Tibial nerve (tissue), 4 donors: ENCODE data around the gene NAE1.
A peak's percentile ranks its signal among the peaks of the same experiment; 100 is the strongest.

ENCODE experiments used
- EP300 ChIP-seq, 2 donors: sonication (generic); formaldehyde crosslinking; IDR thresholded peaks; one replicate each; pipeline ENCODE4 v1.6.1; 2017; ENCODE audit warnings: antibody characterized with exemption in 2 of 2, mild to moderate bottlenecking in 1 of 2
- POLR2A ChIP-seq, 2 donors: fragments of 450-650 bp; IDR thresholded peaks; one replicate each; pipeline ENCODE4 v1.6.1; 2017; ENCODE audit warnings: antibody characterized with exemption in 2 of 2, mild to moderate bottlenecking in 2 of 2, moderate library complexity in 2 of 2
- TF ChIP-seq, protein P1 (sequence below), 5 experiments: fragments of 200-600 bp in 3 of 5; fragments of 450-650 bp in 2 of 5; sonication (generic) in 3 of 5; IDR thresholded peaks; one replicate each; pipeline ENCODE4 v1.5.1; 2016 to 2019; ENCODE audit warnings: antibody characterized with exemption in 5 of 5, mild to moderate bottlenecking in 3 of 5, moderate library complexity in 2 of 5

GRCh38 chr16:66872943-66873684, 42.3 kb upstream of the NAE1 start:
- TF ChIP-seq, protein P1, sequence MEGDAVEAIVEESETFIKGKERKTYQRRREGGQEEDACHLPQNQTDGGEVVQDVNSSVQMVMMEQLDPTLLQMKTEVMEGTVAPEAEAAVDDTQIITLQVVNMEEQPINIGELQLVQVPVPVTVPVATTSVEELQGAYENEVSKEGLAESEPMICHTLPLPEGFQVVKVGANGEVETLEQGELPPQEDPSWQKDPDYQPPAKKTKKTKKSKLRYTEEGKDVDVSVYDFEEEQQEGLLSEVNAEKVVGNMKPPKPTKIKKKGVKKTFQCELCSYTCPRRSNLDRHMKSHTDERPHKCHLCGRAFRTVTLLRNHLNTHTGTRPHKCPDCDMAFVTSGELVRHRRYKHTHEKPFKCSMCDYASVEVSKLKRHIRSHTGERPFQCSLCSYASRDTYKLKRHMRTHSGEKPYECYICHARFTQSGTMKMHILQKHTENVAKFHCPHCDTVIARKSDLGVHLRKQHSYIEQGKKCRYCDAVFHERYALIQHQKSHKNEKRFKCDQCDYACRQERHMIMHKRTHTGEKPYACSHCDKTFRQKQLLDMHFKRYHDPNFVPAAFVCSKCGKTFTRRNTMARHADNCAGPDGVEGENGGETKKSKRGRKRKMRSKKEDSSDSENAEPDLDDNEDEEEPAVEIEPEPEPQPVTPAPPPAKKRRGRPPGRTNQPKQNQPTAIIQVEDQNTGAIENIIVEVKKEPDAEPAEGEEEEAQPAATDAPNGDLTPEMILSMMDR (IDR thresholded peaks at IDR 0.05), result peak; percentile 84 to 95 (median 87)
- TF ChIP-seq POLR2A (IDR thresholded peaks at IDR 0.05) (no peak), EP300 (IDR thresholded peaks at IDR 0.05) (peak in 1 of 2 donors; percentile 59)
